AG04450 (cell line): ENCODE results near the gene RDX. TPM values are rescaled to one million over a fixed set of nuclear protein-coding genes. Genes with fewer than 3 reads are reported as not detected.

ENCODE experiments used
- CTCF ChIA-PET: fragments of 300-600, 350-600 bp; formaldehyde crosslinking; extraction: SDS; loops from one replicate; lab custom pipeline; 2022; ENCODE audit warnings: antibody characterized with exemption, inconsistent platforms; lab: Charles Lee
- POLR2A ChIA-PET: fragments of 350-600 bp; formaldehyde crosslinking; extraction: SDS; loops from one replicate; lab custom pipeline; 2021; ENCODE audit warnings: antibody characterized with exemption, inconsistent platforms; lab: Yijun Ruan, JAX
- DNase-seq: peaks from one replicate; pipeline ENCODE4 v3.0.0-alpha.2; 2011; ENCODE audit warnings: low read depth, low spot score
- H3K27ac ChIP-seq: one replicate; pipeline ENCODE4 v1.5.1; 2012; ENCODE audit warnings: low read depth, low read length, control low read depth
- H3K27me3 ChIP-seq: one replicate; pipeline ENCODE4 v1.6.0; 2012; ENCODE audit warnings: low read length; ENCODE audit not compliant: control insufficient read depth, insufficient read depth
- H3K4me3 ChIP-seq: 2 replicates; pipeline ENCODE4 v1.5.1; 2011; ENCODE audit warnings: mild to moderate bottlenecking, low read depth, low read length, control low read depth
- H3K9me3 ChIP-seq: 2 replicates; pipeline ENCODE4 v1.5.1; 2012; ENCODE audit warnings: low read length; ENCODE audit not compliant: control insufficient read depth, insufficient read depth
- CTCF ChIP-seq: IDR thresholded peaks from 2 replicates; pipeline ENCODE4 v1.5.1; 2011; ENCODE audit warnings: low read depth, low read length, control low read depth, inconsistent platforms
- polyA plus RNA-seq: library from polyadenylated mRNA; depleted of rRNA; stranded (reverse); fragments of >200 nt; gene quantifications from 2 replicates; pipeline ENCODE4 v1.2.3, GENCODE V29; 2011

Gene RDX
- polyA plus RNA-seq, 1 experiment: 92.3 TPM

- no peaks in the 10 kb centered on the region for H3K27me3 ChIP-seq
- TF ChIP-seq CTCF: no peak
- ChIA-PET POLR2A (no interaction called here), CTCF (interaction anchor here (0.6 kb wide), 2 partner anchors 12 to 60 kb away, joined by 3 read pairs; no protein-coding TSS in a partner anchor)
- no peak overlapping the region for H3K27ac ChIP-seq
- DNase-seq: no peak
- no peak overlapping the region for H3K4me3 ChIP-seq
- H3K9me3 ChIP-seq: no peaks in the 10 kb centered on the region
These were observed 35.0 kb downstream of the RDX start for GRCh38 chr11:110261195-110262071.

GRCh38 chr11:110253525-110253924 lies 42.9 kb downstream of the RDX start:
- H3K9me3 ChIP-seq: no peaks in the 10 kb centered on the region
- ChIA-PET POLR2A (no interaction called here), CTCF (no interaction called here)
- no peak for DNase-seq
- no peaks in the 10 kb centered on the region for H3K27me3 ChIP-seq
- no peak overlapping the region for H3K4me3 ChIP-seq
- no peak for TF ChIP-seq CTCF
- no peak overlapping the region for H3K27ac ChIP-seq

- ChIA-PET CTCF (no interaction called here), POLR2A (no interaction called here)
- H3K4me3 ChIP-seq: no peak overlapping the region
- H3K9me3 ChIP-seq: no peaks in the 10 kb centered on the region
- DNase-seq: no peak
- H3K27me3 ChIP-seq: no peaks in the 10 kb centered on the region
- no peak for TF ChIP-seq CTCF
- no peak overlapping the region for H3K27ac ChIP-seq
These were observed 44.6 kb downstream of the RDX start for GRCh38 chr11:110251836-110252235.

- CTCF ChIA-PET: interaction anchor here (0.7 to 2.3 kb wide), 6 partner anchors 14 to 1518 kb away, joined by 3 to 9 read pairs (median 4); no protein-coding TSS in a partner anchor
- H3K27ac ChIP-seq: no peak overlapping the region
These were observed 46.2 kb downstream of the RDX start for GRCh38 chr11:110250168-110250567.

More at GRCh38 chr11:110250168-110250567, 46.2 kb downstream of the RDX start:
- no peak for TF ChIP-seq CTCF
- Histone ChIP-seq H3K27me3 (no peaks in the 10 kb centered on the region), H3K9me3 (no peaks in the 10 kb centered on the region), H3K4me3 (no peak overlapping the region)
- POLR2A ChIA-PET: interaction anchor here (0.9 kb wide), 1 partner anchor 18 kb away, joined by 5 read pairs; no protein-coding TSS in a partner anchor
- DNase-seq: no peak
